Astrocyte of the spinal cord (primary cell): ENCODE measurements around the gene CLIC6.

Source experiments
- DNase-seq: peaks from one replicate; pipeline ENCODE4 v3.0.0; 2011; ENCODE audit warnings: low read depth, low spot score
- H3K4me3 ChIP-seq: 2 replicates; pipeline ENCODE4 v1.5.1; 2011; ENCODE audit warnings: low read depth, mild to moderate bottlenecking, low read length, moderate library complexity
- CTCF ChIP-seq: IDR thresholded peaks from 2 replicates; pipeline ENCODE4 v1.5.1; 2012; ENCODE audit warnings: low read depth, mild to moderate bottlenecking, low read length, inconsistent platforms
- in situ Hi-C: cut with HindIII; loops from 2 replicates; pipeline ENCODE4 v1.10.0; 2017; ENCODE audit warnings: low sequenced_read_pairs

CLIC6 gene

GRCh38 chr21:34702341-34703170 lies 33.8 kb downstream of the CLIC6 start:
- in situ Hi-C loops: no loop called here
- no peak for TF ChIP-seq CTCF
- no peak for DNase-seq
- no peak overlapping the region for H3K4me3 ChIP-seq

- H3K4me3 ChIP-seq: no peak overlapping the region
- in situ Hi-C loops: no loop called here
- TF ChIP-seq CTCF: no peak
- no peak for DNase-seq
Measured at GRCh38 chr21:34703571-34703970, 34.8 kb downstream of the CLIC6 start.

GRCh38 chr21:34704119-34704518 lies 35.3 kb downstream of the CLIC6 start:
- H3K4me3 ChIP-seq: no peak overlapping the region
- no peak for TF ChIP-seq CTCF
- DNase-seq: no peak
- in situ Hi-C loops: no loop called here

- no peak for TF ChIP-seq CTCF
- H3K4me3 ChIP-seq: no peak overlapping the region
- no peak for DNase-seq
- in situ Hi-C loops: no loop called here
Measured at GRCh38 chr21:34705011-34705410, 36.2 kb downstream of the CLIC6 start.

GRCh38 chr21:34706337-34706736 lies 37.5 kb downstream of the CLIC6 start:
- in situ Hi-C loops: no loop called here
- DNase-seq: no peak
- H3K4me3 ChIP-seq: no peak overlapping the region
- TF ChIP-seq CTCF: no peak

GRCh38 chr21:34707876-34708325 lies 39.1 kb downstream of the CLIC6 start:
- no peak overlapping the region for H3K4me3 ChIP-seq
- no peak for DNase-seq
- in situ Hi-C loops: no loop called here
- no peak for TF ChIP-seq CTCF
